Right cardiac atrium (tissue), 5 donors: ENCODE results near the gene CHRM2. TPM values are rescaled to one million over a fixed set of nuclear protein-coding genes. Genes with fewer than 3 reads are reported as not detected.

ENCODE experiments used
- ATAC-seq, 2 donors: fragments of 200-7000 bp; cut with Tn5 transposase; one replicate each; pipeline versions ENCODE4 v1.8.0 to v1.9.1; 2020; ENCODE audit warnings: moderate library complexity in 2 of 2, mild to moderate bottlenecking in 1 of 2
- DNase-seq, 3 donors: peaks; one replicate each; pipeline ENCODE4 v3.0.0-alpha.2; 2020
- H3K27ac ChIP-seq: one replicate; pipeline ENCODE4 v1.5.1; 2013; ENCODE audit warnings: mild to moderate bottlenecking, low read length, control low read depth, moderate library complexity
- H3K27me3 ChIP-seq: one replicate; pipeline ENCODE4 v1.6.1; 2013; ENCODE audit not compliant: control insufficient read depth, insufficient read depth
- H3K4me1 ChIP-seq: one replicate; pipeline ENCODE4 v1.6.1; 2013; ENCODE audit warnings: low read length; ENCODE audit not compliant: control insufficient read depth, insufficient read depth
- H3K4me3 ChIP-seq: one replicate; pipeline ENCODE4 v1.5.1; 2013; ENCODE audit warnings: low read length, control low read depth
- H3K9me3 ChIP-seq: one replicate; pipeline ENCODE4 v1.6.1; 2013; ENCODE audit warnings: low read length; ENCODE audit not compliant: control insufficient read depth
- WGBS: extraction: QIAGEN DNeasy Blood & Tissue Kit; methylation state at CpG from one replicate; pipeline ENCODE4 v1.1.7; 2013; 5-methylcytosine and 5-hydroxymethylcytosine counted together
- intact Hi-C, 4 donors: fragments of 100-400 bp; cut with DNase I; formaldehyde crosslinking; loops; one replicate each; pipeline versions ENCODE4 v1.11.0 to v1.14.0; 2022 to 2023
- microRNA-seq, 2 donors: library from miRNA; unstranded; fragments of <30 nt; microRNA quantifications; one replicate each; pipeline ENCODE4 v1.2.0, GENCODE V29; 2020 to 2021
- polyA plus RNA-seq: library from polyadenylated mRNA; stranded (reverse); fragments of 200-250 nt; gene quantifications from one replicate; pipeline ENCODE4 v1.2.3, GENCODE V29; 2013
- total RNA-seq, 4 donors: library from RNA; stranded (reverse); fragmentation: NEBNext Ultra II Directional; extraction: Animal tissue kit (Norgen Biotek cat#: 25700); gene quantifications; one replicate each; pipeline ENCODE4 v1.2.1, GENCODE V29; 2021
- donor health status: healthy with polysubstance abuse.
- donor health status: DM: no; HTN: yes; CAD: no.
- donor health status: DM: no; HTN: no; CAD: no.
- donor health status: DM: no; HTN: yes; CAD: no; lungs with severe emphysema.
- donor health status: DM: yes; HTN: yes; CAD: no.

The CHRM2 gene
- total and polyA plus RNA-seq, 5 donors, result 38.1 to 140 (median 91.8) TPM

GRCh38 chr7:137025469-137026175, 157.2 kb downstream of the CHRM2 start:
- Histone ChIP-seq H3K9me3 (no peaks in the 10 kb centered on the region), H3K4me1 (no peaks in the 10 kb centered on the region), H3K27me3 (no peaks in the 10 kb centered on the region), H3K4me3 (no peak overlapping the region), H3K27ac (no peak overlapping the region)
- DNase-seq (no peak), ATAC-seq (no peak)
- 91% methylated on average over 4 of the region's 4 CpGs for WGBS
- intact Hi-C loops, result no loop called here

- no peak overlapping the region for H3K4me3 ChIP-seq
- 72% methylated on average over 1 of the region's 1 CpG for WGBS
Measured at GRCh38 chr7:137026176-137026500, 157.7 kb downstream of the CHRM2 start.

GRCh38 chr7:137032436-137032835, 164.0 kb downstream of the CHRM2 start:
- no peak for ATAC-seq
- H3K27ac ChIP-seq, result no peak overlapping the region
- H3K9me3 ChIP-seq, result no peaks in the 10 kb centered on the region
- 93% methylated on average over 4 of the region's 4 CpGs for WGBS
- no peak overlapping the region for H3K4me3 ChIP-seq
- H3K27me3 ChIP-seq, result no peaks in the 10 kb centered on the region
- intact Hi-C loops, result no loop called here
- peak in 1 of 3 donors; percentile 16 for DNase-seq
- H3K4me1 ChIP-seq, result no peaks in the 10 kb centered on the region

More at GRCh38 chr7:137026176-137026500, 157.7 kb downstream of the CHRM2 start:
- H3K27me3 ChIP-seq, result no peaks in the 10 kb centered on the region
- no peak overlapping the region for H3K27ac ChIP-seq
- ATAC-seq (no peak), DNase-seq (no peak)
- H3K9me3 ChIP-seq, result no peaks in the 10 kb centered on the region
- intact Hi-C loops, result no loop called here
- H3K4me1 ChIP-seq, result no peaks in the 10 kb centered on the region

GRCh38 chr7:137036768-137037167, 168.3 kb downstream of the CHRM2 start:
- Histone ChIP-seq H3K4me3 (no peak overlapping the region), H3K4me1 (no peaks in the 10 kb centered on the region), H3K27me3 (no peaks in the 10 kb centered on the region), H3K27ac (no peak overlapping the region), H3K9me3 (no peaks in the 10 kb centered on the region)
- ATAC-seq, result peak in 1 of 2 donors; percentile 22
- intact Hi-C loops, result no loop called here
- 56% methylated on average over 2 of the region's 2 CpGs for WGBS
- DNase-seq, result no peak

- no peak overlapping the region for H3K4me3 ChIP-seq
- H3K27ac ChIP-seq, result no peak overlapping the region
- WGBS, result 87% methylated on average over 2 of the region's 2 CpGs
- intact Hi-C loops, result no loop called here
- no peaks in the 10 kb centered on the region for H3K4me1 ChIP-seq
- H3K27me3 ChIP-seq, result no peaks in the 10 kb centered on the region
- ATAC-seq, result no peak
- no peak for DNase-seq
- H3K9me3 ChIP-seq, result no peaks in the 10 kb centered on the region
Measured at GRCh38 chr7:137038706-137039105, 170.3 kb downstream of the CHRM2 start.

- no peak overlapping the region for H3K4me3 ChIP-seq
- H3K9me3 ChIP-seq, result no peaks in the 10 kb centered on the region
- H3K4me1 ChIP-seq, result no peaks in the 10 kb centered on the region
- DNase-seq (no peak), ATAC-seq (no peak)
- intact Hi-C loops, result no loop called here
- no peak overlapping the region for H3K27ac ChIP-seq
- H3K27me3 ChIP-seq, result no peaks in the 10 kb centered on the region
- 35% methylated on average over 7 of the region's 7 CpGs for WGBS
Measured at GRCh38 chr7:137040745-137041144, 172.3 kb downstream of the CHRM2 start.

- no peaks in the 10 kb centered on the region for H3K4me1 ChIP-seq
- no peak for ATAC-seq
- no peaks in the 10 kb centered on the region for H3K27me3 ChIP-seq
- no peak overlapping the region for H3K4me3 ChIP-seq
- intact Hi-C loops, result no loop called here
- 60% methylated on average over 3 of the region's 3 CpGs for WGBS
- no peak for DNase-seq
- H3K27ac ChIP-seq, result no peak overlapping the region
- no peaks in the 10 kb centered on the region for H3K9me3 ChIP-seq
Measured at GRCh38 chr7:137045573-137045972, 177.1 kb downstream of the CHRM2 start.

GRCh38 chr7:137069249-137069963, 201.0 kb downstream of the CHRM2 start:
- no peak overlapping the region for H3K27ac ChIP-seq
- H3K27me3 ChIP-seq, result no peaks in the 10 kb centered on the region
- WGBS, result 71% methylated on average over 8 of the region's 8 CpGs
- intact Hi-C loops, result no loop called here
- no peak overlapping the region for H3K4me3 ChIP-seq
- no peaks in the 10 kb centered on the region for H3K9me3 ChIP-seq
- DNase-seq, result no peak
- H3K4me1 ChIP-seq, result peaks cover 5% of the 10 kb centered on the region
- ATAC-seq, result no peak

Small RNA genes within 50 kb of the gene (microRNA-seq; reads per million reads assigned to microRNA genes)
- 328 to 453 reads per million in 2 donors for gene MIR490
